ENCODE results near the gene USH1C. TPM values are rescaled to one million over a fixed set of nuclear protein-coding genes. Genes with fewer than 3 reads are reported as not detected.

The USH1C gene
- total RNA-seq, 1 experiment from 2014 or later: 17.5 TPM

- CTCF ChIA-PET: interaction anchor here (0.7 kb wide), 1 partner anchor 18 kb away, joined by 3 read pairs; no protein-coding TSS in a partner anchor
- H3K4me3 Mint-ChIP-seq (ENCODE audit: low read depth, unreplicated experiment): no peak overlapping the region
- H3K36me3 Mint-ChIP-seq (ENCODE audit: insufficient read depth, unreplicated experiment): no peaks in the 10 kb centered on the region
- no peak for DNase-seq
- H3K27ac Mint-ChIP-seq (ENCODE audit: unreplicated experiment): no peak overlapping the region
- peaks cover 65% of the 10 kb centered on the region for H3K27me3 Mint-ChIP-seq (ENCODE audit: unreplicated experiment)
- H3K9me3 Mint-ChIP-seq (ENCODE audit: low read depth, unreplicated experiment): no peaks in the 10 kb centered on the region
- BruUV-seq (replicated peaks): no TSS peak
- no peaks in the 10 kb centered on the region for H3K4me1 Mint-ChIP-seq (ENCODE audit: low read depth, unreplicated experiment)
- intact Hi-C loops (cut with micrococcal nuclease; ENCODE audit: unreplicated experiment): no loop called here
- TF ChIP-seq CTCF (IDR thresholded peaks at IDR 0.05; ENCODE audit: unreplicated experiment): no peak
Observed at GRCh38 chr11:17486646-17487045, 57.6 kb downstream of the USH1C start.

- CTCF ChIA-PET: no interaction called here
- BruUV-seq (replicated peaks): no TSS peak
- no peak overlapping the region for H3K27ac Mint-ChIP-seq (ENCODE audit: unreplicated experiment)
- H3K4me1 Mint-ChIP-seq (ENCODE audit: low read depth, unreplicated experiment): no peaks in the 10 kb centered on the region
- no peak for DNase-seq
- intact Hi-C loops (cut with micrococcal nuclease; ENCODE audit: unreplicated experiment): no loop called here
- no peak for TF ChIP-seq CTCF (IDR thresholded peaks at IDR 0.05; ENCODE audit: unreplicated experiment)
- peaks cover 50% of the 10 kb centered on the region for H3K27me3 Mint-ChIP-seq (ENCODE audit: unreplicated experiment)
- H3K36me3 Mint-ChIP-seq (ENCODE audit: insufficient read depth, unreplicated experiment): no peaks in the 10 kb centered on the region
- H3K4me3 Mint-ChIP-seq (ENCODE audit: low read depth, unreplicated experiment): no peak overlapping the region
- no peaks in the 10 kb centered on the region for H3K9me3 Mint-ChIP-seq (ENCODE audit: low read depth, unreplicated experiment)
Observed at GRCh38 chr11:17483505-17483904, 60.7 kb downstream of the USH1C start.

- Mint-ChIP-seq H3K27ac (ENCODE audit: unreplicated experiment) (no peak overlapping the region), H3K4me1 (ENCODE audit: low read depth, unreplicated experiment) (no peaks in the 10 kb centered on the region), H3K36me3 (ENCODE audit: insufficient read depth, unreplicated experiment) (no peaks in the 10 kb centered on the region), H3K4me3 (ENCODE audit: low read depth, unreplicated experiment) (no peak overlapping the region), H3K27me3 (ENCODE audit: unreplicated experiment) (peaks cover 50% of the 10 kb centered on the region), H3K9me3 (ENCODE audit: low read depth, unreplicated experiment) (no peaks in the 10 kb centered on the region)
- no peak for TF ChIP-seq CTCF (IDR thresholded peaks at IDR 0.05; ENCODE audit: unreplicated experiment)
- no TSS peak for BruUV-seq (replicated peaks)
- DNase-seq: no peak
- CTCF ChIA-PET: no interaction called here
- intact Hi-C loops (cut with micrococcal nuclease; ENCODE audit: unreplicated experiment): no loop called here
Observed at GRCh38 chr11:17481905-17482304, 62.3 kb downstream of the USH1C start.

GRCh38 chr11:17479284-17480214, 64.7 kb downstream of the USH1C start:
- TF ChIP-seq CTCF (IDR thresholded peaks at IDR 0.05; ENCODE audit: unreplicated experiment): no peak
- no peaks in the 10 kb centered on the region for H3K9me3 Mint-ChIP-seq (ENCODE audit: low read depth, unreplicated experiment)
- no peaks in the 10 kb centered on the region for H3K4me1 Mint-ChIP-seq (ENCODE audit: low read depth, unreplicated experiment)
- peak overlapping the region; percentile 4 for H3K4me3 Mint-ChIP-seq (ENCODE audit: low read depth, unreplicated experiment)
- intact Hi-C loops (cut with micrococcal nuclease; ENCODE audit: unreplicated experiment): loop anchor here (10.0 kb wide), 1 partner anchor 95 kb away; the partner anchor contains the start of gene KCNJ11
- no TSS peak for BruUV-seq (replicated peaks)
- peak; percentile 61 for DNase-seq
- no peaks in the 10 kb centered on the region for H3K36me3 Mint-ChIP-seq (ENCODE audit: insufficient read depth, unreplicated experiment)
- no peak overlapping the region for H3K27ac Mint-ChIP-seq (ENCODE audit: unreplicated experiment)
- peaks cover 63% of the 10 kb centered on the region for H3K27me3 Mint-ChIP-seq (ENCODE audit: unreplicated experiment)
- CTCF ChIA-PET: interaction anchor here (0.9 kb wide), 1 partner anchor 91 kb away, joined by 4 read pairs; the partner anchor contains the start of gene KCNJ11
